Esophagus squamous epithelium (tissue), 4 donors: ENCODE measurements around the gene CDC42SE1.

Source experiments
- CTCF ChIP-seq, 6 experiments: fragments of 450-650 bp in 4 of 6; fragments of 200-600 bp in 2 of 6; sonication (generic) in 2 of 6; IDR thresholded peaks; one replicate each; pipeline ENCODE4 v1.5.1; 2016 to 2019; ENCODE audit warnings: antibody characterized with exemption in 6 of 6, mild to moderate bottlenecking in 4 of 6, moderate library complexity in 4 of 6
- POLR2A ChIP-seq, 4 donors: fragments of 450-650 bp; IDR thresholded peaks; one replicate each; pipeline ENCODE4 v1.6.1; 2017; ENCODE audit warnings: antibody characterized with exemption in 4 of 4, mild to moderate bottlenecking in 4 of 4, moderate library complexity in 3 of 4

GRCh38 chr1:151006327-151007052 is 52.9 kb downstream of the CDC42SE1 start, which contains the start of gene MINDY1:
- peak in 4 of 6 experiments; percentile 28 to 56 (median 48) for TF ChIP-seq CTCF (IDR thresholded peaks at IDR 0.05)
- peak in 2 of 4 donors; percentile 62 to 63 for TF ChIP-seq POLR2A (IDR thresholded peaks at IDR 0.05)
